Measurements from ENCODE around the gene DHRS2.

Gene DHRS2

DNA sequence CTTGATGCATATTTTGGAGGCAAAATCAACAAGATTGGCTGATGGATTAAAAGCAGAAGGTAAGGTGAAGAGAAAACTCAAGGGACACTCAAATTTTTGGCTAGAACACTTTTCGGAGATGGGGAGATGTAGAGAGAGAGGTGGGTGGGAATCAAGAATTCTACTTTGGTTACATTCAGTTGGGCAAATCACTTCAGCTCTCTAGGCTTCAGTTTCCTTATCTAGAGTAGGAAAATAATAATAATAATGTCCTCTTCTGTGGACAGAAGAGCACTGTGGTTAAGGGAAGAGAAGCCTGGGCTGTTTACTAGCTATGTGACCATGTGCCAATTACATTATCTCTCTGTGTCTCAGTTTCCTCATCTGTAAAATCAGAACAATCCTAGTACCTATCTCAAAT lies 23.4 kb upstream of the DHRS2 start:
- no peak for DNase-seq

GRCh38 chr14:23613242-23614070 lies 22.7 kb upstream of the DHRS2 start:
- no peak for DNase-seq

DNA sequence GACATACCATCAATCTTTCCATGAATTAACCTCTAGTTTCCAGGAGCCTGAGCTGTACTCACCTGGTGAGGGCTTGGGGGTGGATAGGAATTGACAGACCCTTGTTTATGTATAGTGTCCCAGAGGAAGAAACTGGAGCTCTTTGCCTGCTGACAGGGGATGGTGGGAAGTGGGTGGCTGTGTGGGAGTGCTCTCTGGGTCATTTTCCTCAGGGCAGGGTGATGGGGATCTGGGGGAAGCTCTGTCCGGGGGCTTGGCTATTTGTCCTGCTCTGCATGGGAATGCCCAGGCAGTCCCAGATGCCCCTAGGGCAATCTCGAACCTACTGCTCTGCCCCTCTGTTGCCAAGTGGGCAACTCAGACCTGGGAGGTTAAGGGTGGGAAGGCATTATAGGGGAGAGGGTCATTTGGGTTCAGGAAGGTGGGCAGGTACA lies 21.8 kb upstream of the DHRS2 start:
- DNase-seq, result no peak

GRCh38 chr14:23615856-23616255 lies 20.3 kb upstream of the DHRS2 start:
- no peak for DNase-seq

DNA sequence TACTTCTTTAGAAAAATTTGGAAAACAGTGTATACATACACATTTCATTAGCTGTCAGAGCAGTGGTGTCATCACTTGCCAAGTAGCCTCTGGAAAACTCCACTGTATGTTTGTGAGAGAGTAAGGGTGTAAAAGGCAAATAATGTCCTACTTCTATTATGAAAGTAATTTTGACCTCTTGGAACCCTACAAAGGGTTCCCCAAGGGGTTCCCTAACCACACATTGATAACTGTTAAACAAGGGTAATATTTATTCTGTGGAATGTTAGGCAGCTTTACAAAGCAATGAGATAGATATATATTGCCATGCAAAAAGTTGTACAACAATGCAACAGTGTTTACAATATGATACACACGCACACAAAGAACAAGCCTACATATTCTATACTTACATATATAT lies 18.6 kb upstream of the DHRS2 start:
- no peak for DNase-seq

GRCh38 chr14:23618415-23618988 lies 17.7 kb upstream of the DHRS2 start:
- no peak for DNase-seq

GRCh38 chr14:23620177-23620702 lies 15.9 kb upstream of the DHRS2 start:
- no peak for DNase-seq

GRCh38 chr14:23621204-23621931 lies 14.8 kb upstream of the DHRS2 start:
- no peak for DNase-seq

GRCh38 chr14:23621932-23622730 lies 14.0 kb upstream of the DHRS2 start:
- DNase-seq, result no peak

GRCh38 chr14:23622990-23623389 lies 13.2 kb upstream of the DHRS2 start:
- no peak for DNase-seq

DNA sequence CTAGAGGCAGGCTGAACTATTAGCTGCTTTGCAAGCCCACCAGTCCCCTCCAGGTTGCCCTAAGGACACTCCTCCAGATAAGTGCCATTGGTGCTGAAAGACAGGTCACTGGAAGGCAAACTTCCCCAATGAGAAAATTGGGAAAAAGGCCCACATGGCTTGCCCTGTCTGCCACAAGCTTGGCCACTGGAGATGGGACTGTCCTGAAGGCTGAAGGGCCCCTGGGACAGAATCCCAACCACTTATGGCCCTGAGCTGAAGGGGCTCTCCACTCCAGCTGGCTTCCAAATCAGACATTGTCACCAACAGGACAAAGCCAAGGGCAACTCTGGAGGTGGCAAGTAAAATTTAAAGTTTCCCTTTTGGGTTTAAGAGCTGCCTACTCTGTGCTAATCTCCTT lies 12.2 kb upstream of the DHRS2 start:
- DNase-seq, result no peak

DNA sequence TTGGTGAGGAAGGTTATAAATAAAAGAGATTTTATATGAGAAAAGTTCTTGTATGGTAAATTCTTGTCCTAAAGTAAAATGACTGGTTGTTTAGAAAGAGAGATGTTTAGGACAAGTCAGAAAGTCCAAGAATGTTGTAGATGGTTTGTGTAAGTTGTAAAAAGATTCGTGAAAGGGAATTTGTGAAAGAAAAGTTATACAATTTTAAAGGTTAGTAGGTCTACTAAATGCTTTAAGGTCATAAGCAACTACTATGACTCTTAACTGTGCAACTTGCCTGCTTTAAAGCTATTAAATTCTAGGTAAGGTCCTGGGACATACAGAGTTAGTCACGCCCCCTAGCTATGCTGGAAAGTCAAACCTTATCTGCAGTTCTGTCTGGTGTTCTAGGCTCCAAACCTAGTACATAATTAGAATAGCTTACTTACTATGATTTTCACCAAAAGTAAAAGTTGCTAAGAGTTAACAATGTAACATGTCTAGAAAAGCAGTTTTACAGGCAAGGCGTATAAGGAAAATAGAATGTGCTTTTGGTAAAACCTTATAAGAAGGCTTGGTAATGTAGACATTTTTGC lies 11.2 kb upstream of the DHRS2 start:
- no peak for DNase-seq

- no peak for DNase-seq
Observed at GRCh38 chr14:23626946-23627345, 9.2 kb upstream of the DHRS2 start.

DNA sequence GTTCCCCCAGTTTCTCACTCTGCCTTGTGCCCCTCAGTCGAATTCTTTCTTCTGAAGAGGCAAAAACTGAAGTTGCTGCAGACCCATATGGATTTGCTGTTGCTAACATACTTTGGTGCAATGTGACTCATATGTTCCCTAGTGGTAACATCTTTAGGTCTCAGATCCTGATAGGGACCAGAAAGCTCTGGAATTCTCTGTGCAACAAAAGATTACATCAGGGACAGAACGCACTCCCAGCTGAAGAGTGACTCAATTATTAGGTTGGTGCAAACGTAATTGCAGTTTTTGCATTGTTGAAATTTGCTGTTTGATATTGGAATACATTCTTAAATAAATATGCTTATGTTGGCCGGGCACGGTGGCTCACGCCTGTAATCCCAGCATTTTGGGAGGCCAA lies 8.2 kb upstream of the DHRS2 start:
- no peak for DNase-seq

- DNase-seq, result no peak
Observed at GRCh38 chr14:23629204-23629603, 7.0 kb upstream of the DHRS2 start.

DNA sequence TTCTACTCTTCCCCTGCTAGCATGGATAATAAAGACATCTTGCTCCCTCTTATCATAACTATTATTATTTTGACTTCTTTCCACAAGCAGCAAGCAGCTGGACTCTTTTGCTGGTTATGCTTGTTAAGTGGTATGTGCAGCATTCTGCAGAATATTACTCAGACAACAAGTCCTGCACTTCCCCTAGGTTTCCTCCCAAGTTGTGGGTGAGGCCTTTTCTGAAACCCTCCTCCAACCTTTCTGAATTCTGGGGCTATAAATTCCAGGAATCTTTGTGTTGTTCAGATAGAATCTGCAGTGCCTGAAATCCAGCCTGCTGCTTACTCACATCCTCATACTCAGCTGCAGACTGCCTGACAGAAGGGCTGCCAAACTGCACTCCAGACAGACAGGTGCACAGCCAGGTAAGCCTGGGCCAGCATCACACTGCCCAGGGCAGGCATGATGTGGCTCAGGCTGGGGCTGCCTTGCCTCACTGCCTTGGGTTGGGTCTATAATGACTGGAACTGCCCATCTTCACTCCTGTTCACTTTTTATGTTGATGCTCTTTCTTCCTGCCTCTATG lies 6.2 kb upstream of the DHRS2 start:
- DNase-seq, result no peak

- no peak for DNase-seq
Observed at GRCh38 chr14:23630687-23631086, 5.5 kb upstream of the DHRS2 start.

DNA sequence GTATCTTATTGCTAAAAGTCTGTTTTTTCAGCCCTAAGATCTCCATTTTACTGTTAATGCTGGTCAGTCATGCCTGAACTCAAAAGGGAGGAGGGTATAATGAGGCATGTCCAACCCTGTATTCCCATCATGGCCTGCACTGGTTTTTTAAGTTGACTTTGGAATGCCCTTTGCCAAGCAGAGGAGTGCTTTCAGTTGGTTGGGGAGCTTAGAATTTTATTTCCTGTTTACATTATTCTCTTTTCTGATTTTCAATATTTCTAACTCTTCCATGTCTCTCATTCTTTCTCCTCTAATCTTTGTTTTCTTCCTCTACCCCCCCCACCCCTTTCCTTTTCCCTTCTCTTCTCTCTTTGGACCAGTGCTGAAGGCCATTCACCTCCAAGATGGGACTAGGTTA lies 4.9 kb upstream of the DHRS2 start:
- no peak for DNase-seq

- DNase-seq, result no peak
Observed at GRCh38 chr14:23631702-23632460, 4.3 kb upstream of the DHRS2 start.

DNA sequence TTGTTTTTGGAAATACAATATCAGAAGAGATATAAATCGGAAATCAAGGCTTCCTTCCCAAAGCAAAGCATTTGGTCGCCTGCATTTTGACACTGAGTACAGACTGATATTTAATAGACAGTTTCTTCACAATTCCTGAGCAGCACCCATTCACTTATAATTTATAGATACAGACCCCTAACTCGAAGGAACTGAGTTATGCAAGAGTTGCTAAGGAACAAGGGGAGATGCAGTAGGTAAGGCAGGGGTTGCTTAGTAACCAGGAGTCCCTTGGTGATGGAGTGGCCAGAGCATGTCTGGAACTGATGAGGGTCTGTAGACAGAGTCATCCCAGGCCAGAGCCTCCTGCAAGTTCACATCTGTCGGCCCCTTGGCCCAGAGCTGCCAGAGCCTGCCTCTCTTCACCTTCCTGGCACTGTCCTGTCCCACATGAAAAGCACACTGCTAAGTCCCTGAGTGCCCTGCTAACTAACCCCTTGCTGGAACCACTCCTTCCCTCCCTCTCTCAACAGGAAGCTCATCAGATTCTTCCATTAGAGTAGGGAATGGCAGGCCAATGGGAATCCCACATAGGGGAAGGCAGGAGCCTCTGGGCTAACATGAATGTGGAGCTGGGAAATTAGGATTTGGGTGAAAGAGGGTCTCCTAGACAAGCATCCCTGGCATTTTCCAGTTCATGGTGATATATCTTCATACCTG lies 3.6 kb upstream of the DHRS2 start:
- DNase-seq, result no peak

All from GOT3 (cell line).